Caco-2 (cell line): Measurements from ENCODE around the gene VPS29. TPM values are rescaled to one million over a fixed set of nuclear protein-coding genes. Genes with fewer than 3 reads are reported as not detected.

Experiments used
- BruUV-seq: library from RNA; stranded (reverse); fragments of 400-500 nt; replicated peaks from 2 replicates; lab custom pipeline; 2021; lab: Mats Ljungman, UMichigan
- CTCF ChIA-PET: fragments of 300-600 bp; sonication (Branson Sonifier 250); formaldehyde crosslinking; loops from one replicate; lab custom pipeline; 2022; ENCODE audit warnings: antibody characterized with exemption; lab: Charles Lee
- POLR2A ChIA-PET: fragments of 300-600 bp; sonication (Branson Sonifier 250); formaldehyde crosslinking; loops from one replicate; lab custom pipeline; 2022; ENCODE audit warnings: antibody characterized with exemption; lab: Charles Lee
- DNase-seq, 2 experiments: peaks; one replicate each; pipeline versions ENCODE4 v3.0.0 to v3.0.0-alpha.2; 2020 to 2022
- H3K27me3 ChIP-seq: replicated peaks from 2 replicates; pipeline ENCODE4 v1.6.0; 2011; ENCODE audit warnings: low read length; ENCODE audit not compliant: control insufficient read depth, insufficient read depth
- H3K36me3 ChIP-seq: 2 replicates; pipeline ENCODE4 v1.5.1; 2011; ENCODE audit warnings: low read length; ENCODE audit not compliant: control insufficient read depth, insufficient read depth
- H3K4me1 ChIP-seq: fragments of 250-450 bp; sonication (Bioruptor Pico); 2 replicates; pipeline ENCODE4 v1.5.1; 2020; ENCODE audit warnings: mild to moderate bottlenecking
- H3K4me3 ChIP-seq: 2 replicates; pipeline ENCODE4 v1.5.1; 2011; ENCODE audit warnings: low read depth, mild to moderate bottlenecking, control low read depth, low read length
- H3K9me3 ChIP-seq: fragments of 250-450 bp; sonication (Bioruptor Pico); 2 replicates; pipeline ENCODE4 v1.5.1; 2020; ENCODE audit warnings: mild to moderate bottlenecking, moderate library complexity
- H3K27ac Mint-ChIP-seq: one replicate; pipeline ENCODE4 v1.8.0; 2022; ENCODE audit warnings: mixed read lengths; ENCODE audit not compliant: unreplicated experiment
- H3K27me3 Mint-ChIP-seq: one replicate; pipeline ENCODE4 v1.8.0; 2022; ENCODE audit warnings: mixed read lengths; ENCODE audit not compliant: insufficient read depth, unreplicated experiment
- H3K36me3 Mint-ChIP-seq: one replicate; pipeline ENCODE4 v1.8.0; 2022; ENCODE audit warnings: mild to moderate bottlenecking, mixed read lengths; ENCODE audit not compliant: insufficient read depth, unreplicated experiment
- H3K4me1 Mint-ChIP-seq: one replicate; pipeline ENCODE4 v1.8.0; 2022; ENCODE audit warnings: low read depth, mixed read lengths; ENCODE audit not compliant: unreplicated experiment
- H3K4me3 Mint-ChIP-seq: one replicate; pipeline ENCODE4 v1.8.0; 2022; ENCODE audit warnings: mild to moderate bottlenecking, moderate library complexity, mixed read lengths; ENCODE audit not compliant: unreplicated experiment
- H3K9me3 Mint-ChIP-seq: one replicate; pipeline ENCODE4 v1.8.0; 2022; ENCODE audit warnings: mixed read lengths; ENCODE audit not compliant: unreplicated experiment
- CTCF ChIP-seq, 2 experiments: fragments of 200-600 bp in 1 of 2; IDR thresholded peaks; 1 replicate in 1 of 2; 2 replicates in 1 of 2; pipeline versions ENCODE4 v1.5.1 to v1.8.0; 2011 to 2022; ENCODE audit warnings: antibody characterized with exemption in 1 of 2, control low read depth in 1 of 2, inconsistent platforms in 1 of 2, low read depth in 1 of 2, low read length in 1 of 2, mild to moderate bottlenecking in 1 of 2, moderate library complexity in 1 of 2; ENCODE audit not compliant: insufficient read depth in 1 of 2, severe bottlenecking in 1 of 2, unreplicated experiment in 1 of 2
- intact Hi-C: fragments of 100-400 bp; cut with micrococcal nuclease; formaldehyde crosslinking; loops from one replicate; pipeline ENCODE4 v1.10.0; 2022; ENCODE audit not compliant: unreplicated experiment
- total RNA-seq: library from RNA; stranded (reverse); gene quantifications from 2 replicates; pipeline ENCODE4 v1.2.3, GENCODE V29; 2022

The VPS29 gene
- total RNA-seq, 1 experiment from 2014 or later = 127 TPM

DNA sequence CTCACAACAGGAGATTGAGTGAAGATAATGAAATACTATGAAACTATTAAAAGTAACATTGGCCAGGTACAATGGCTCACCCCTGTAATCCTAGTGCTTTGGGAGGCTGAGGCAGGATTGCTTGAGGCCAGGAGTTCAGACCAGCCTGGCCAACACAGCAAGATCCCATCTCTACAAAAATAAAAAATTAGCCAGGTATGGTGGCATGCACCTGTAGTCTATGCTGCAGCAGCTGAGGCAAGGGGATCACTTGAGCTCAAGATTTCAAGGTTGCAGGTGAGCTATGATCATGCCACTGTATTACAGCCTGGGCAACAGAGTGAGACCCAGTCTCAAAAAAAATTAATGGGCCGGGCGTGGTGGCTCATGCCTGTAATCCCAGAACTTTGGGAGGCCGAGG lies 15.1 kb upstream of the VPS29 start:
- no peaks in the 10 kb centered on the region for H3K9me3 ChIP-seq
- BruUV-seq = no TSS peak

GRCh38 chr12:110514363-110514762 lies 12.5 kb upstream of the VPS29 start:
- intact Hi-C loops = loop anchor here (5.0 kb wide), 1 partner anchor 183 kb away; no protein-coding TSS in a partner anchor
- CTCF ChIA-PET = no interaction called here
- no peaks in the 10 kb centered on the region for H3K9me3 Mint-ChIP-seq
- H3K4me3 ChIP-seq = no peak overlapping the region
- H3K27me3 Mint-ChIP-seq = no peaks in the 10 kb centered on the region
- no TSS peak for BruUV-seq
- no peaks in the 10 kb centered on the region for H3K36me3 ChIP-seq
- no peak overlapping the region for H3K4me3 Mint-ChIP-seq
- H3K4me1 ChIP-seq = no peaks in the 10 kb centered on the region
- POLR2A ChIA-PET = no interaction called here
- H3K4me1 Mint-ChIP-seq = no peaks in the 10 kb centered on the region
- no peaks in the 10 kb centered on the region for H3K36me3 Mint-ChIP-seq
- no peak for TF ChIP-seq CTCF (IDR thresholded peaks at IDR 0.05; ENCODE audit: insufficient read depth in 1 of 2, low read depth in 1 of 2, low read length in 1 of 2, severe bottlenecking in 1 of 2, unreplicated experiment in 1 of 2)
- no peak for DNase-seq
- no peaks in the 10 kb centered on the region for H3K9me3 ChIP-seq
- no peaks in the 10 kb centered on the region for H3K27me3 ChIP-seq
- H3K27ac Mint-ChIP-seq = no peak overlapping the region

More for the DNA sequence above, 15.1 kb upstream of the VPS29 start:
- Histone ChIP-seq H3K36me3 (no peaks in the 10 kb centered on the region), H3K4me3 (no peak overlapping the region), H3K4me1 (no peaks in the 10 kb centered on the region), H3K27me3 (no peaks in the 10 kb centered on the region)
- CTCF ChIA-PET = no interaction called here
- Mint-ChIP-seq H3K27me3 (no peaks in the 10 kb centered on the region), H3K36me3 (no peaks in the 10 kb centered on the region), H3K4me1 (no peaks in the 10 kb centered on the region), H3K27ac (no peak overlapping the region), H3K9me3 (no peaks in the 10 kb centered on the region), H3K4me3 (no peak overlapping the region)
- TF ChIP-seq CTCF (IDR thresholded peaks at IDR 0.05; ENCODE audit: insufficient read depth in 1 of 2, low read depth in 1 of 2, low read length in 1 of 2, severe bottlenecking in 1 of 2, unreplicated experiment in 1 of 2) = no peak
- intact Hi-C loops = no loop called here
- DNase-seq = no peak
- POLR2A ChIA-PET = no interaction called here

DNA sequence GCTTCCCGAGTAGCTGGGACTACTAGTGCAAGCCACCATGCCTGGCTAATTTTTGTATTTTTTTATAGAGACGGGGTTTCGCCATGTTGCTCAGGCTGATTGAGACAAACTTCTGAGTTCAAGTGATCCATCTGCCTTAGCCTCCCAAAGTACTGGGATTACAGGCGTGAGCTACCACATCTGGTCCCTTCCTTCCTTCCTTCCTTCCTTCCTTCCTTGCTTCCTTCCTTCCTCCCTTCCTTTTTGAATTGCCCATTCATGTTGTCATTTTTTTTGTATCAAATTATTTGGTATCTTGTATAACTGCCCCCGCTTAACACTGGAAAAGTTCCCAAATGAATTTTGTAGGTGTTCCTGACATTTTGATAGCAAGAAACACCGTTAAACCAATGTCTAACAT lies 11.9 kb upstream of the VPS29 start:
- DNase-seq = no peak
- Mint-ChIP-seq H3K9me3 (no peaks in the 10 kb centered on the region), H3K36me3 (no peaks in the 10 kb centered on the region), H3K4me3 (no peak overlapping the region), H3K27ac (no peak overlapping the region), H3K4me1 (no peaks in the 10 kb centered on the region), H3K27me3 (no peaks in the 10 kb centered on the region)
- no peak for TF ChIP-seq CTCF (IDR thresholded peaks at IDR 0.05; ENCODE audit: insufficient read depth in 1 of 2, low read depth in 1 of 2, low read length in 1 of 2, severe bottlenecking in 1 of 2, unreplicated experiment in 1 of 2)
- no TSS peak for BruUV-seq
- H3K27me3 ChIP-seq = no peaks in the 10 kb centered on the region
- no peaks in the 10 kb centered on the region for H3K4me1 ChIP-seq
- no peaks in the 10 kb centered on the region for H3K9me3 ChIP-seq
- POLR2A ChIA-PET = no interaction called here
- CTCF ChIA-PET = interaction anchor here (0.6 to 0.8 kb wide), 2 partner anchors 45 to 87 kb away, joined by 3 read pairs; partner anchors contain the start of gene FAM216A
- H3K4me3 ChIP-seq = no peak overlapping the region
- no peaks in the 10 kb centered on the region for H3K36me3 ChIP-seq
- intact Hi-C loops = loop anchor here (5.0 kb wide), 1 partner anchor 183 kb away; no protein-coding TSS in a partner anchor
